ENCODE data around the gene CDCP1.

CDCP1 gene

DNA sequence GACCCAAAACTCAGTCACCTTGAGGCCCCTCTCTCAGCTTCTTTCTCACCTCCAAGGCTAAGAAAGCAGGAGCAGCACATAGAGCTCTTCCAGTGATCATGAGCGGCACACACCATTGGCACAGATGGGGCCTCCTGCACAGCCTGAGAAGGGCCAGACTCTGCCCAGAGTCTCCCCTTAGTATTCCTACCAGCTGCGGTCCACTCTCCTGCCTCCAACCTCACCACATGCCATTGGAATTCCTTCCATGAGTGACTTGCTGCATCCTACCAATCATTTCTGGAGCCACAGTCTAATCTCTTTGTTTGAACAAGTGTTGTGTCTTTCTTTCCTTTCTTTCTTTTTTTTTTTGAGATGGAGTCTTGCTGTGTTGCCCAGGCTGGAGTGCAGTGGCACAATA lies 39.3 kb downstream of the CDCP1 start:
- no peak overlapping the region for H3K4me3 ChIP-seq (ENCODE audit: low read depth, low read length)
- no peak for DNase-seq (ENCODE audit: low read depth, low spot score)
- in situ Hi-C loops (cut with HindIII; ENCODE audit: low sequenced_read_pairs) = no loop called here
- no peak for TF ChIP-seq CTCF (IDR thresholded peaks at IDR 0.05; ENCODE audit: low read depth, low read length)

DNA sequence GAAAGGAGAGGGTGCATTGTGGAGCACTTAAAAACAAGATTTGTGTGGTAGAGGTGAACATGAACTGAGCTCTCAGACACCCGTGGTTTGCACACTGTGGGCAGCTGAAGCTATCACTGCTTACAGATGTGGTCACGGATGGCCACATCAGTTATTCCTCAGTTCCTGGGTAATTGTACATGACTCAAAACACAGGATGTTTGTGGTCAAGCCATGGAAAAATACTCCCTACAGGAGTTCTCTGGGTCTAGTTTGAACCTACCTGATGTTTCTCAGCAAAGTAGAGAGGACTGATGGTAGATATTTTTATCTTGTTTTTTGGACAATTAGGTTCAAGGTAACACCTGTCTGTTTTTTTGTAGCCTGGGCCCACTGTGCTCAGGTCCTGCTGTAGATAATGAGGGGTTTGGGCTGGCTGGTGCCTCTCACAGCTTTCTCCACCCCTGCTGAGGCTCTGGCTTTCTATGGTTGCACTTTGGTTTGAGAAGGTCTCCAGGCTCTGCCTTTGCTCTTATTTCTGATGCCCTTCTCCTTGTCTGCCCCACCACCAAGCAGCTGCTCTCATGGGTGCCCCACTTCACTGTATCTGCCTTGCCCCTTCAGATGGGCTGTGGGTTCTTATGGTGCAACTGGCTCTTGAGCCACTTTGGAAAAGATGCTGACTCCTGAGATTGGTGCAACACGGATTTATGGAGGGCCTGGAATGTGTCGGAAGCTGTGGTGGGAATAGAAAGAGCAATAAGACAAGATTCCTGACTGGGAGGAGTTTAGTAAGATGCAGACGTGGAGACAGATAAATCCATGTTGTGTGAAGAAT lies 40.1 kb downstream of the CDCP1 start:
- DNase-seq (ENCODE audit: low read depth, low spot score) = peak; percentile 95
- TF ChIP-seq CTCF (IDR thresholded peaks at IDR 0.05; ENCODE audit: low read depth, low read length) = no peak
- in situ Hi-C loops (cut with HindIII; ENCODE audit: low sequenced_read_pairs) = no loop called here
- H3K4me3 ChIP-seq (ENCODE audit: low read depth, low read length) = no peak overlapping the region

GRCh38 chr3:45104715-45105711 lies 41.2 kb downstream of the CDCP1 start:
- in situ Hi-C loops (cut with HindIII; ENCODE audit: low sequenced_read_pairs) = no loop called here
- no peak overlapping the region for H3K4me3 ChIP-seq (ENCODE audit: low read depth, low read length)
- TF ChIP-seq CTCF (IDR thresholded peaks at IDR 0.05; ENCODE audit: low read depth, low read length) = no peak
- peak; percentile 72 for DNase-seq (ENCODE audit: low read depth, low spot score)

GRCh38 chr3:45103753-45104714 lies 42.1 kb downstream of the CDCP1 start:
- in situ Hi-C loops (cut with HindIII; ENCODE audit: low sequenced_read_pairs) = no loop called here

DNA sequence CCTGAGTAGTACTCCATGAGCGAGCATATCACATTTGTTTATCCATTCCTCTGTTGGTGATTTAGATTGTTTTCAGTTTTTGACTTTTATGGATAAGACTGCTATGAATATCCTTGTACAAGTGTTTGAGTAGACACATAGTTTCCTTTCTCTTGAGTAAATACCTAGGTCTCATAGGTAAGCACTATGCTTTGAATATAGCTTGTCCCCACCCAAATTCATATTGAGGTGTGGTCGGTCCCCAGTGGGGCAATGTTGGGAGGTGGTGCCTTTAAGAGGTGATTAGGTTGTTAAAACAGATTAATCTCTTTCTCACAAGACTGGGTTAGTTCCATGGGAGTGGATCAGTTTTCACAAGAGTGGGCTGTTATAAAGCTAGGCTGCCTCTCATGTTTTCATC lies 42.8 kb downstream of the CDCP1 start:
- H3K4me3 ChIP-seq (ENCODE audit: low read depth, low read length) = no peak overlapping the region
- in situ Hi-C loops (cut with HindIII; ENCODE audit: low sequenced_read_pairs) = no loop called here
- DNase-seq (ENCODE audit: low read depth, low spot score) = no peak
- no peak for TF ChIP-seq CTCF (IDR thresholded peaks at IDR 0.05; ENCODE audit: low read depth, low read length)

More at GRCh38 chr3:45103753-45104714, 42.1 kb downstream of the CDCP1 start:
- no peak for TF ChIP-seq CTCF (IDR thresholded peaks at IDR 0.05; ENCODE audit: low read depth, low read length)
- DNase-seq (ENCODE audit: low read depth, low spot score) = no peak
- no peak overlapping the region for H3K4me3 ChIP-seq (ENCODE audit: low read depth, low read length)

Data from astrocyte of the spinal cord (primary cell).